GM12872 (cell line): Measurements from ENCODE around the gene SLC34A1.

Source experiments
- CTCF ChIP-seq: IDR thresholded peaks from 3 replicates; pipeline ENCODE4 v1.5.1; 2011; ENCODE audit warnings: low read depth, mild to moderate bottlenecking, low read length, moderate library complexity; ENCODE audit not compliant: insufficient read depth

The SLC34A1 gene

GRCh38 chr5:177405805-177406204 is 21.6 kb downstream of the SLC34A1 start:
- 0 out of 3 replicates have a peak, but pooled peaks have one; percentile 16 for TF ChIP-seq CTCF

GRCh38 chr5:177409043-177409801 is 25.0 kb downstream of the SLC34A1 start, which contains the start of gene F12:
F12 (minus strand) TSS chr5:177409564; CDS start chr5:177409527, 37 bp downstream.
- no peak for TF ChIP-seq CTCF

- no peak for TF ChIP-seq CTCF
Observed at GRCh38 chr5:177410575-177410974, 26.3 kb downstream of the SLC34A1 start.

GRCh38 chr5:177412603-177413233 is 28.5 kb downstream of the SLC34A1 start:
- no peak for TF ChIP-seq CTCF

- TF ChIP-seq CTCF, result no peak
Observed at GRCh38 chr5:177414481-177414880, 30.2 kb downstream of the SLC34A1 start.

- TF ChIP-seq CTCF, result no peak
Observed at GRCh38 chr5:177419046-177419445, 34.8 kb downstream of the SLC34A1 start.

- TF ChIP-seq CTCF, result no peak
Observed at GRCh38 chr5:177421062-177421798, 37.0 kb downstream of the SLC34A1 start.
